GM10266 (cell line): Measurements from ENCODE around the gene FAM222A.
A peak's percentile ranks its signal among the peaks of the same experiment; 100 is the strongest.

Experiments used
- DNase-seq: peaks from one replicate; pipeline ENCODE4 v3.0.0; 2012; ENCODE audit errors: extremely low spot score
- TF ChIP-seq, protein P1 (sequence below): IDR thresholded peaks from 2 replicates; pipeline ENCODE4 v1.5.1; 2012; ENCODE audit warnings: mild to moderate bottlenecking, low read depth; ENCODE audit not compliant: control insufficient read depth, insufficient read depth; ENCODE audit errors: missing control alignments

Gene FAM222A

DNA sequence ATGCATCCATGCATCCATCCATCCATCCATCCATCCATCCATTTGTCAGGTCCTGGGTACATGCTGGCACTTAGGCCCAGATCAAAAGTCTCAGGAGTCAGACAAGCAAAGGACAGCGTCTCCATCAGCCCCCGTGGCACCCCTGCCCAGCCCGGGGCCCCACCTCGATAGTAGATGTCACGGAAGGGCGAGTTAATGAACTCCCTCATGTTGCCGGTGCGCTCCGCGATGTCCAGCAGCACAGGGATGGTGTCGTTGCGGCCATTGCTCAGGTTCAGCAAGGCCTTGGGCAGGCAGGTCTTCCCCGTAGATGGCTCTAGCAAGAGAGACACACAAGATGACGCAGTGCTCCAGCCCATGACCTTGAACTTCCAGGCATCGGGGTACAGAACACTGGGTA lies 89.2 kb downstream of the FAM222A start:
- TF ChIP-seq, protein P1, sequence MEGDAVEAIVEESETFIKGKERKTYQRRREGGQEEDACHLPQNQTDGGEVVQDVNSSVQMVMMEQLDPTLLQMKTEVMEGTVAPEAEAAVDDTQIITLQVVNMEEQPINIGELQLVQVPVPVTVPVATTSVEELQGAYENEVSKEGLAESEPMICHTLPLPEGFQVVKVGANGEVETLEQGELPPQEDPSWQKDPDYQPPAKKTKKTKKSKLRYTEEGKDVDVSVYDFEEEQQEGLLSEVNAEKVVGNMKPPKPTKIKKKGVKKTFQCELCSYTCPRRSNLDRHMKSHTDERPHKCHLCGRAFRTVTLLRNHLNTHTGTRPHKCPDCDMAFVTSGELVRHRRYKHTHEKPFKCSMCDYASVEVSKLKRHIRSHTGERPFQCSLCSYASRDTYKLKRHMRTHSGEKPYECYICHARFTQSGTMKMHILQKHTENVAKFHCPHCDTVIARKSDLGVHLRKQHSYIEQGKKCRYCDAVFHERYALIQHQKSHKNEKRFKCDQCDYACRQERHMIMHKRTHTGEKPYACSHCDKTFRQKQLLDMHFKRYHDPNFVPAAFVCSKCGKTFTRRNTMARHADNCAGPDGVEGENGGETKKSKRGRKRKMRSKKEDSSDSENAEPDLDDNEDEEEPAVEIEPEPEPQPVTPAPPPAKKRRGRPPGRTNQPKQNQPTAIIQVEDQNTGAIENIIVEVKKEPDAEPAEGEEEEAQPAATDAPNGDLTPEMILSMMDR: no peak
- DNase-seq: no peak

DNA sequence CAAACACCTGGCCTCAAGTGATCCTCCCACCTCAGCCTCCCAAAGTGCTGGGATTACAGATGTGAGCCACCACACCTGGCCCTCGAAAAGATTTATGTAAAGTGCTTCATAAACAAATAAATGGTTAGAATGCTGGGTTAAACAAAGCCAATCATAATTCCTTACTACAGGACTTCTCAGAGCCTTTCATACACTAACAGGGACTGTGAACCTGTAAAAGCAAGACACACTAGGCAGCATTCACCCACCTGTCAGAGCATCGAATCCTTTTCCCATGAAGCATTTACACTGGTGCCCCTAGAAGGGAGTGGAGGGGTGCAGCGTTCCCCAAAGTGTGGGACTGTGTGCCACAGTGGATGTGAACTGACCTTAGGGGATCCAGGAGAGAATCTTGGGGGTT lies 90.1 kb downstream of the FAM222A start:
- DNase-seq: no peak
- TF ChIP-seq, protein P1: no peak

DNA sequence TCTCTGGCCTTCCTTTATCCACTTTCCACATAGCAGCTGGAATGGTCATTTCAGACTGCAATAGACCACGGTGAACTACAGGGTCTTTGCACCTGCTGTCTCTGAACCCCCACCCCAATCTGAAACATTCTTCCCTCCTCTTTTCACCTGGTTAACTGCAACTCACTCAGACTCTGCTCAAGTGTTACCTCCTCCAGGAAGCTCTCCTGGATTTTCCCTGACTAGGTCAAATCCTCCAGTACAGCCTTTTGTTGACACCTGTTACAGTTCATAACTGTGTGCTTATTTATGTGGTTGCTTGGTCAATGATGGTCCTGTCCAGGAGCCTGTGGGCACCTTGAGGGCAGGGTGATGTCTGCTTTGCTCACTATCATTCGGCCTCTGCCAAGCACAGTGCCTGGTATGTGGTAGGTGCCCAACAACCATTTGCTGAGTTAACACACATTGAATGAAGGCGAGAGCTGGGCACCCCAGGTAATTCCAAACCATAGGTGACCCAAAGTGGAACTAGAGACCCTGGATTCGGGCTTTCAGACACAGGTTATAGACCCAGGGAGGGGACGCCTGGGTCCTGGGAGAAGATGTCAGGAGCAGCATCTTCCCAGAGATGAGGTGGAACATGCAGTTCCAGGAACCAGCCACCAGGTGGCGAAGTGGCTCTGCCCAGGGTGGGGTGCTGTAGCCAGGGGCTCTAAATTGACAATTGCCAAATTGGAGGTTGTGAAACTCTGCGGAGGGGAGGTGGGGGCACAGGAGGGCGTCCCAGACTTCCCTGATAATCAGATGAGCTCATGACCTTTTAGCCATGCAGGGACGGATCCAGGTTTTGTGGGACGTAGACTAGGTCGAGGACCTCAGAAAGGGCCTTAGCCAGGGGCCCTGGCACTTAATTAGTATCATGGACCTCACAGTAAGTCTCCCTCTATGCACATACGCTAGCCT lies 91.5 kb downstream of the FAM222A start:
- DNase-seq: peak; percentile 85
- TF ChIP-seq, protein P1: peak; percentile 86

DNA sequence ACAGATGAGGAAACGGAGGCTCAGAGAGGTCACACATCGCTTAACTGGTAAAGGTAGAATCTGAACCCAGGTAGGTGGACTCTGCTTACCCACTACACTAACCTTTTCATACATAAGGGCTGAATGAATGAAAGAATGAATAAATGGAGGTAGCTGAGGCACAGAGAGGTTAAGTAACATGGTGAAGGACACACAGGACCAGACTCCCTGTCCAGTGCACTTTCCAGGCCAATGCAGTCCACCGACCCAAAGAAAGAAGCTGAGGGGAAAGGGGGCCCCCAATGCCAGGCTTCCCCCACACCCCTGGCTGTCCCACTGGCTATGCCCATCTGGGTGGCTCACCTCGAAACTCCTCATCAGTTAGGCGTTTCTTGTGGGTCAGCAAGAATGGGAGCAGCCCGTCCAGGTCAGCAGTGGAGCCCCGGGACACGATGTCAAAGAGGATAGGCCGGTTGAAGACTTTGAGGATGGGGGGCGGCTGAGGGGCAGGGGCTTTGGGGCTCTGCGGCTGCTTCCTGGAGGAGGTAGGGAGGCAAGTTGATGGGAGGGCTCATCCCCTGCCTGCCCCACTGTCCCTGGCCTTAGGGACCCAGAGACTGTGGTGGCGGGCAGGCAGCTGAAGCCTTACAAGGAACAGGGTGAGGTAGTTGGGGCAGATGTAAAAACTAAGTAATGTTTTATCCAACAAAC lies 94.5 kb downstream of the FAM222A start:
- no peak for DNase-seq
- TF ChIP-seq, protein P1: no peak

DNA sequence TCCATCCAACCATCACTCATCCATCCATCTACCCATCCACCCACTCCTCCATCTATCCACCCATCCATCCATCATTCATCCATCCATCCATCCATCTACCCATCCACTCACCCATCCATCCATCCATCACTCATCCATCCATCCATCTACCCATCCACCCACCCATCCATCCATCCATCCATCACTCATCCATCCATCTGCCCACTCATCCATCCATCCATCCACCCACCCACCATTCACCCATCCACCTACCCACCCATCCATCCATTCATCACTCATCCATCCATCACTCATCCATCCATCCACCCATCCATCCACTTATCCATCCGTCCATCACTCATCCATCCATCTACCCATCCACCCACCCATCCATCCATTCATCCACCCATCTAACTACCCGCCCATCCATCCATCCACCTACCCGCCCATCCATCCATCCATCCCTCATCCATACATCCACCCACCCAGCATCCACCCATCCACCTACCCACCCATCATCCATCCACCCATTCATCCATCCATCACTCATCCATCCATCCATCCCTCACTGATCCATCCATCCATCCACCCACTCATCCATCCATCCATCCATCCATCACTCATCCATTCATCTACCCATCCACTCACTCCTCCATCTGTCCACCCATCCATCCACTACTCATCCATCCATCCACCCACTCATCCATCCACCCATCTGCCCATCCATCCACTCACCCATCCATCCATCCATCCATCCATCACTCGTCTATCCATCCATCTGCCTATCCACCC lies 95.4 kb downstream of the FAM222A start:
- TF ChIP-seq, protein P1: no peak
- DNase-seq: no peak

DNA sequence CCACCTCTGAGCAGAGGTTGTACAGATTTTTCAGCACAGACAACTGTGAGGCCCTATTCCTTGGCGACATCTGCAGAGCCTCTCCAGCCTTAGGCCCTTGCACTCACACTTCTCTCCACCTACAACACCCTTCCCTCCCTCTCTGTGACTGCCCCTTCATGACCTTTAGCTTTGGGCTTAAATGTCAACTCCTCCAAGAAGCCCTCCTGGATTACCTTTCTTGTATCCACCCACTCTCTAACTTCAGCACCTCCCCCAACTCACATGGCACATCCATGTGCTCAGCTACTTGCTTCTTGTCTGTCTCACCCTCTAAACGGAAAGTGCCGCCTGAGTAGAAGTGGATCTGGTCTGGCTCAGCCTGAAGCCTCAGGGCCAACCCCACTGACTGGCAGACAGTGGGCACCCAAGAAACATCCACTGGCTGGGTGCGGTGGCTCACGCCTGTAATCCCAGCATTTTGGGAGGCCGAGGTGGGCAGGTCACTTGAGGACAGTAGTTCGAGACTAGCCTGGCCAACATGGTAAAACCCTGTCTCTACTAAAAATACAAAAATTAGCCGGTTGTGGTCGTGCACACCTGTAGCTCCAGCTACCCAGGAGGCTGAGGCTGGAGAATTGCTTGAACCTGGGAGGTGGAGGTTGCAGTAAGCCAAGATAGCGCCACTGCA lies 97.5 kb downstream of the FAM222A start:
- DNase-seq: no peak
- TF ChIP-seq, protein P1: no peak
